Tibial artery (tissue), 4 donors: ENCODE measurements around the gene FBXO24.

Experiments
- DNase-seq, 2 donors: peaks; one replicate each; pipeline ENCODE4 v3.0.0-alpha.2; 2019
- H3K27ac ChIP-seq, 2 donors: fragments of 200-600 bp; sonication (generic) in 1 of 2; 1 replicate in 1 of 2; 2 replicates in 1 of 2; pipeline ENCODE4 v1.5.1; 2018 to 2019; ENCODE audit warnings: mild to moderate bottlenecking in 1 of 2
- H3K27me3 ChIP-seq, 2 donors: fragments of 200-600 bp; sonication (generic) in 1 of 2; one replicate each; pipeline versions ENCODE4 v1.5.1 to v1.6.0; 2016 to 2019
- H3K36me3 ChIP-seq, 3 donors: fragments of 200-600 bp; sonication (generic) in 2 of 3; one replicate each; pipeline ENCODE4 v1.5.1; 2016 to 2019; ENCODE audit warnings: mild to moderate bottlenecking in 2 of 3
- H3K4me1 ChIP-seq, 4 donors: fragments of 200-600 bp; sonication (generic) in 2 of 4; 1 replicate in 3 of 4; 2 replicates in 1 of 4; pipeline ENCODE4 v1.5.1; 2016 to 2019
- H3K4me3 ChIP-seq, 2 donors: fragments of 200-600 bp; sonication (generic) in 1 of 2; 1 replicate in 1 of 2; 2 replicates in 1 of 2; pipeline ENCODE4 v1.5.1; 2018 to 2019; ENCODE audit warnings: mild to moderate bottlenecking in 2 of 2
- H3K9me3 ChIP-seq, 3 donors: fragments of 200-600 bp; sonication (generic) in 1 of 3; one replicate each; pipeline ENCODE4 v1.5.1; 2016 to 2019
- CTCF ChIP-seq, 2 experiments: fragments of 200-600 bp in 1 of 2; fragments of 450-650 bp in 1 of 2; IDR thresholded peaks; one replicate each; pipeline ENCODE4 v1.5.1; 2017 to 2019; ENCODE audit warnings: antibody characterized with exemption in 2 of 2, mild to moderate bottlenecking in 1 of 2, moderate library complexity in 1 of 2
- intact Hi-C: fragments of 100-400 bp; cut with DNase I; formaldehyde crosslinking; loops from one replicate; pipeline ENCODE4 v1.15.0; 2023; ENCODE audit warnings: low total_unique reads

The FBXO24 gene

GRCh38 chr7:100583132-100584053 lies 2.7 kb upstream of the FBXO24 start:
- intact Hi-C loops = no loop called here
- no peak for TF ChIP-seq CTCF (IDR thresholded peaks at IDR 0.05)
- Histone ChIP-seq H3K9me3 (no peaks in the 10 kb centered on the region), H3K4me1 (peaks cover 0 to 47% (median 28%) of the 10 kb centered on the region in 4 donors), H3K36me3 (peaks cover 37 to 42% (median 39%) of the 10 kb centered on the region in 3 donors), H3K4me3 (peak overlapping the region; percentile 82 to 84), H3K27ac (no peak overlapping the region), H3K27me3 (no peaks in the 10 kb centered on the region)
- DNase-seq = peak; percentile 74 to 82

GRCh38 chr7:100584054-100584682 lies 2.0 kb upstream of the FBXO24 start:
- intact Hi-C loops = no loop called here
- H3K4me3 ChIP-seq = peak overlapping the region; percentile 82 to 84
- peak in 1 of 2 donors; percentile 64 for DNase-seq

GRCh38 chr7:100584683-100585510 lies 1.2 kb upstream of the FBXO24 start:
- intact Hi-C loops = loop anchor here (5.0 kb wide), 1 partner anchor 92 kb away; no protein-coding TSS in a partner anchor
- peaks cover 0 to 47% (median 28%) of the 10 kb centered on the region in 4 donors for H3K4me1 ChIP-seq
- no peak for DNase-seq

More at GRCh38 chr7:100584054-100584682, 2.0 kb upstream of the FBXO24 start:
- TF ChIP-seq CTCF (IDR thresholded peaks at IDR 0.05) = no peak
- peaks cover 29 to 35% (median 31%) of the 10 kb centered on the region in 3 donors for H3K36me3 ChIP-seq
- peaks cover 0 to 47% (median 28%) of the 10 kb centered on the region in 4 donors for H3K4me1 ChIP-seq
- H3K27me3 ChIP-seq = no peaks in the 10 kb centered on the region
- no peaks in the 10 kb centered on the region for H3K9me3 ChIP-seq
- no peak overlapping the region for H3K27ac ChIP-seq

GRCh38 chr7:100585511-100586265 lies 440 bp upstream of the FBXO24 start, which contains the start of gene LRCH4:
TSS of gene LRCH4 (minus strand) at chr7:100586129. CDS start at chr7:100586100, 29 bp downstream.
- Histone ChIP-seq H3K36me3 (peaks cover 18 to 20% (median 19%) of the 10 kb centered on the region in 3 donors), H3K4me3 (peak within 1 kb of the TSS; percentile 82 to 84), H3K9me3 (no peaks in the 10 kb centered on the region), H3K27ac (peak within 1 kb of the TSS; percentile 89 to 90), H3K27me3 (peaks cover 0 to 9% of the 10 kb centered on the region in 2 donors), H3K4me1 (peaks cover 0 to 52% (median 29%) of the 10 kb centered on the region in 4 donors)
- TF ChIP-seq CTCF (IDR thresholded peaks at IDR 0.05) = no peak
- DNase-seq = peak in 1 of 2 donors; percentile 79
- intact Hi-C loops = loop anchor here (5.0 kb wide), 1 partner anchor 92 kb away; no protein-coding TSS in a partner anchor

More at GRCh38 chr7:100584683-100585510, 1.2 kb upstream of the FBXO24 start:
- Histone ChIP-seq H3K27ac (peak overlapping the region; percentile 89 to 90), H3K27me3 (peaks cover 0 to 2% of the 10 kb centered on the region in 2 donors), H3K4me3 (peak overlapping the region; percentile 82 to 84), H3K36me3 (peaks cover 22 to 27% (median 24%) of the 10 kb centered on the region in 3 donors), H3K9me3 (no peaks in the 10 kb centered on the region)
- no peak for TF ChIP-seq CTCF (IDR thresholded peaks at IDR 0.05)
